Measurements from ENCODE around the gene HGF.

DNA sequence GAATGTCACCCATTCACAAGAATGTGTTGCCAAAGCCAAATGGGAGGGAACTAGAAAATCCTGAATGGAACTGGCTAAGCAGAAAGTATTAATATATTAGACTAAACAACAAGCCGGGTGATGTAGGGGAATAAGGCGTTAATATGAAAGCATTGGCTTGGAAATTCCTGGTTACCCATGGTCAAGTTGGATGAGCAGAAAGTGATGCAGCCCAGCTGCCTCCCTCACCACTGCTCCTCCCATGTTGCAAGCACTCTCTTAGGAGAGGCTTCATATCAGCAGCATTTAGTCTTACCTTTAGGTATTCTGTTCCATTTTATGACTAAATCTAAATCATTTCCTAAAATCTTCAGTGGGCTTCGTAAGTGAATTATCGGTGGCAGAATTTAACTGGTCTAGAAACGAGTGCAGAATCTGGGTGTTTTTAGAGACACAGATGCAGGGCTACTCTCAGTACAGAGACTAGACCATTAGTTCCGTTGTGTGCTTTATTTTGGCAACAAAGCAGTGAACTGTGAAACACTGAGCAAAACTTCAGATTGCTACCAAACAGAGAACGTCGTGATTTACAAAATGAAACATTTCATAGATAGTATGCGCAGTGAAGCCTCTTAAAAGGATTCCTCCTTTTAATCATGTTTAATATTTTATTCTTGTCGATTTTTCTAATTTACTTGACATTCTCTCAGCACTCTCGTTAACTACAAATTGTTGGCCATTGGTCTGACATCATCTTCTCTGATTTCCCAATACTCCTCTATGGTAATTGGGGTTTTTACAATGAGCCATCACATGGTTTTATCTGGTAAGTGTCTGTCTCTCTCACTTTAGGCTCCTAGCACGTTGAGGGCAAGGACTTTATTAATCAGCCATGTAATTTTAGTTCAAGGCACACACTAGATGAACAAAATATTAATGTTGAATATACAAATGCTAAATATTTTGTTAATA lies 22.0 kb upstream of the HGF start:
- TF ChIP-seq RARB (CRISPR knock-in tag; IDR thresholded peaks at IDR 0.05) (no peak), CSDC2 (CRISPR knock-in tag; IDR thresholded peaks at IDR 0.05) (no peak), CREB5 (CRISPR knock-in tag; IDR thresholded peaks at IDR 0.05; ENCODE audit: low read depth) (no peak), PATZ1 (CRISPR knock-in tag; IDR thresholded peaks at IDR 0.05; ENCODE audit: borderline replicate concordance) (no peak), ZNF565 (CRISPR knock-in tag; conservative IDR thresholded peaks at IDR 0.05; ENCODE audit: low read depth) (no peak), ESRRG (CRISPR knock-in tag; IDR thresholded peaks at IDR 0.05) (no peak)

All from SK-N-SH treated with all-trans-retinoic acid at 6 μM for 48 hours (cell line).